ENCODE data around the gene SLC15A4. TPM values are rescaled to one million over a fixed set of nuclear protein-coding genes. Genes with fewer than 3 reads are reported as not detected.

The SLC15A4 gene
- total RNA-seq, 1 experiment from 2014 or later, result 20.6 TPM

GRCh38 chr12:128816643-128816920 is 7.2 kb downstream of the SLC15A4 start:
- ChIA-PET POLR2A (no interaction called here), RAD21 (ENCODE audit: low non-redundant PET in 1 of 2, low total read pairs in 2 of 2, uncharacterized antibody in 2 of 2, unreplicated experiment in 2 of 2) (no interaction called here), CTCF (no interaction called here)
- no peaks in the 10 kb centered on the region for H4K20me1 ChIP-seq (ENCODE audit: insufficient read depth)
- H3K27me3 ChIP-seq (ENCODE audit: insufficient read depth, low read length), result no peaks in the 10 kb centered on the region
- no peak overlapping the region for H3K4me3 ChIP-seq (replicated peaks in 1 of 2; ENCODE audit: low read depth in 1 of 2, low read length in 2 of 2)
- intact Hi-C loops (cut with micrococcal nuclease), result no loop called here
- H3K36me3 ChIP-seq (ENCODE audit: control insufficient read depth in 1 of 2, insufficient read depth in 2 of 2, low read length in 2 of 2), result peaks cover 5 to 14% of the 10 kb centered on the region in 2 experiments; a peak in 2 of 4 replicates
- H3K9ac ChIP-seq (ENCODE audit: low read length), result no peak overlapping the region
- ATAC-seq, result no peak
- no peaks in the 10 kb centered on the region for H3K9me2 ChIP-seq (ENCODE audit: insufficient read depth)
- no peak overlapping the region for H3K4me2 ChIP-seq (ENCODE audit: low read length)
- no peak for TF ChIP-seq REST (IDR thresholded peaks at IDR 0.05; ENCODE audit: low read depth)
- TF ChIP-seq ZFX (IDR thresholded peaks at IDR 0.05), result no peak
- TF ChIP-seq JUND (IDR thresholded peaks at IDR 0.05), result no peak
- TF ChIP-seq POLR2AphosphoS5 (IDR thresholded peaks at IDR 0.05; ENCODE audit: low read depth, low read length), result no peak
- no peak for TF ChIP-seq SIN3A (IDR thresholded peaks at IDR 0.05; ENCODE audit: low read depth)
- TF ChIP-seq MAX (IDR thresholded peaks at IDR 0.05), result no peak
- no peak for TF ChIP-seq EGR1 (IDR thresholded peaks at IDR 0.05; ENCODE audit: low read depth)
- no peak overlapping the region for H3K27ac ChIP-seq (ENCODE audit: low read depth, low read length)
- peaks cover 100% of the 10 kb centered on the region for H3K79me2 ChIP-seq (ENCODE audit: insufficient read depth, low read length)
- H3K4me1 ChIP-seq (ENCODE audit: control insufficient read depth in 1 of 2, insufficient read depth in 2 of 2, low read length in 2 of 2), result no peaks in the 10 kb centered on the region
- no peak overlapping the region for H2AFZ ChIP-seq (ENCODE audit: low read depth, low read length, poor library complexity, severe bottlenecking)
- no peaks in the 10 kb centered on the region for H3K9me3 ChIP-seq (ENCODE audit: control insufficient read depth in 1 of 2, insufficient read depth in 1 of 2, low read depth in 1 of 2, low read length in 2 of 2)
- no peak for DNase-seq (ENCODE audit: low read depth, low spot score)
- BruUV-seq (replicated peaks), result no TSS peak
